GM12878 (cell line): ENCODE data around the gene SELENOS.

ENCODE experiments used
- BRCA1 ChIP-seq: IDR thresholded peaks from 2 replicates; pipeline ENCODE4 v1.6.1; 2011; ENCODE audit warnings: low read depth, low read length, improper control_type of control experiment
- CTCF ChIP-seq, 3 experiments: IDR thresholded peaks in 2 of 3; conservative IDR thresholded peaks in 1 of 3; 2 replicates each; pipeline ENCODE4 v1.5.1; 2011; ENCODE audit warnings: low read depth in 3 of 3, low read length in 3 of 3, mild to moderate bottlenecking in 3 of 3, control low read depth in 2 of 3, moderate library complexity in 2 of 3, inconsistent platforms in 1 of 3, mixed read lengths in 1 of 3; ENCODE audit not compliant: control insufficient read depth in 2 of 3, insufficient read depth in 1 of 3; ENCODE audit errors: extremely low read depth in 1 of 3
- DPF2 ChIP-seq: fragments of 450-650 bp; IDR thresholded peaks from 2 replicates; pipeline ENCODE4 v1.6.1; 2017; ENCODE audit warnings: mild to moderate bottlenecking
- POLR2AphosphoS5 ChIP-seq: IDR thresholded peaks from 2 replicates; pipeline ENCODE4 v1.6.1; 2011; ENCODE audit warnings: mild to moderate bottlenecking, low read length, inconsistent platforms
- RAD21 ChIP-seq: IDR thresholded peaks from 2 replicates; pipeline ENCODE4 v1.6.1; 2011; ENCODE audit warnings: mild to moderate bottlenecking, low read depth, low read length, moderate library complexity; ENCODE audit not compliant: insufficient read depth
- SREBF2 ChIP-seq: IDR thresholded peaks from 2 replicates; pipeline ENCODE4 v1.6.1; 2012; ENCODE audit warnings: mild to moderate bottlenecking, low read length
- TCF12 ChIP-seq: IDR thresholded peaks from 2 replicates; pipeline ENCODE4 v1.6.1; 2011; ENCODE audit warnings: low read depth, mild to moderate bottlenecking, low read length

- TF ChIP-seq BRCA1 (no peak), RAD21 (no peak), SREBF2 (no peak), CTCF (IDR thresholded peaks at IDR 0.05 in 2 of 3, conservative IDR thresholded peaks at IDR 0.05 in 1 of 3; ENCODE audit: control insufficient read depth in 2 of 3, extremely low read depth in 1 of 3, insufficient read depth in 1 of 3, low read depth in 3 of 3, low read length in 3 of 3) (no peak), TCF12 (no peak), POLR2AphosphoS5 (no peak), DPF2 (0 out of 2 replicates have a peak, but pooled peaks have one; percentile 45)
These were observed 37.6 kb downstream of the SELENOS start for GRCh38 chr15:101239724-101240136.
